Choroid plexus epithelial cell (primary cell): Measurements from ENCODE around the gene EYS.

Experiments used
- DNase-seq: peaks from one replicate; pipeline ENCODE4 v3.0.0-alpha.2; 2010; ENCODE audit warnings: low read depth
- H3K4me3 ChIP-seq: 2 replicates; pipeline ENCODE4 v1.5.1; 2011; ENCODE audit warnings: low read depth, mild to moderate bottlenecking, control low read depth, low read length, moderate library complexity
- CTCF ChIP-seq: conservative IDR thresholded peaks from 2 replicates; pipeline ENCODE4 v1.5.1; 2011; ENCODE audit warnings: low read depth, mild to moderate bottlenecking, control low read depth, inconsistent platforms, low read length, moderate library complexity

EYS gene

GRCh38 chr6:63706630-63707029, 2000.4 kb downstream of the EYS start:
- DNase-seq: no peak
- H3K4me3 ChIP-seq: no peak overlapping the region
- no peak for TF ChIP-seq CTCF

DNA sequence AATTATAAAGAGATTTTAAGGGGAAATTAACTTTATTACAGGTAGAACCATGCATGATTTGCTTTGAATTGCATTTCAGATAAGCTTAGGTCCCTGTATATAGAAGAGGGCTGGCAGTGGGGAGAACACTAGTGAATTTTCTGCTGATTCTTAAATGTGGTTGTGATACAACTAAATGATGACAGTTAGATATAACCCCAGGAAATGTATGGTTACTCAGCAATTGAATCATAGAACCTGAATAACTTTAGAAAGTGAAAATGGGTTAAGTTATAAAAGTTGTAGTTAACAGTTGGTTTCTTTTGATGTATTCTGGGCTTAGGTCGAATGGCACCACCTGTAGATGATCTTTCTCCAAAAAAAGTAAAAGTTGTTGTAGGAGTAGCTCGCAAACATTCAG, 2001.3 kb downstream of the EYS start:
- no peak for TF ChIP-seq CTCF
- no peak overlapping the region for H3K4me3 ChIP-seq
- DNase-seq: no peak

DNA sequence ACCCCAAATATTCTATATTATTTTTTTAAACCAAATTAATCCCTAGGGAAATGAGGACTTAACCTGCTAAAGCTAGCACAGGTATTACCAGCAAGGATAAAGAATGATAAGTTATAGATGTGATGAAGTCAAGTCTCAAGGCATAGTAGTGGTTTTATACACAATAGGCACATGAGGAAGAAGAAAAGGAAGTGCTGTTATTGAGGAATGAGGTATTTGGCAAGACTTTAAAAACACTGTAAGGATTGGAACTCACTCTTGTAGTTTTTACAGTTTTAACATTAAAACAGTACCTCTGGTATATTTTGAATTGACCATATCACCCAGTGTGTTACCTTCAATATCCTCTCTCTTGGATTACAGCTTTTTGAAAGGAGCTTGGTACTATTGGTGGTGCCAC, 2016.8 kb downstream of the EYS start:
- no peak for TF ChIP-seq CTCF
- H3K4me3 ChIP-seq: no peak overlapping the region
- DNase-seq: peak; percentile 5

GRCh38 chr6:63689421-63689820, 2017.6 kb downstream of the EYS start:
- no peak overlapping the region for H3K4me3 ChIP-seq
- TF ChIP-seq CTCF: peak; percentile 16
- DNase-seq: peak; percentile 11

DNA sequence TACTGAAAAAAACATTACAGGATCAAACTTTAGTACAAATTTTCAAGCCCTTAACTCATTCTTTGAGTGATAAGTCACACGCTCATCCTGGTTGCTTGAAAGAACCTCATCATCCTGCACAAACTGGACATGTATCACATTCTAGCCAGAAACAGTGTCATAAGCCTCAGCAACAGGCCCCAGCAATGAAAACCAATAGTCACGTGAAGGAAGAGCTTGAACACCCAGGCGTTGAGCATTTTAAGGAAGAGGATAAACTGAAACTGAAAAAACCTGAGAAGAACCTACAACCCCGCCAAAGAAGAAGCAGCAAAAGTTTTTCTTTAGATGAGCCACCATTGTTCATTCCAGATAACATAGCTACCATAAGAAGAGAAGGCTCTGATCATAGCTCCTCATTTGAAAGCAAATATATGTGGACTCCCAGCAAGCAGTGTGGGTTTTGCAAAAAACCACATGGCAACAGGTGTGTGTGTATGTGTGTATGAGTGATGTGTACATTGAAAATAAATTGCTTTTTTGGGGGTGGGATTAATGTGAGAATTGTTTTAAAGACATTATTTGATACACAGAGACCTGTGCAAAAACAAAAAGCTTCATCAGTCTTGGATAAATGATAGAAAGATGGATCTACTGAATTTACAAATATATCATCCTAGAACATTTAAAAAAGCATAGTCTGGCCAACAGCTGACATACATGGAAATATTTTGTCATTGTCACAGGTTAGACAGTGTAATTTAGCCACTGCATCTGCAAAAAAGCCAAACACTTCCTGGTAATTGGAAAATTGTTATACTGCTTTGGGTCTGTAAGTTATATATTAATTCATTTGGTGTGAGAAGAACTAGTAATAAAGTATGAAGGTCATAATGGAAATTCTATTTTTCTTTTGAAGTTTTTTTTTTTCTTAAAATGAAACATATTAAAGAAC, 2021.3 kb downstream of the EYS start:
- DNase-seq: no peak
- no peak for TF ChIP-seq CTCF
- H3K4me3 ChIP-seq: no peak overlapping the region

GRCh38 chr6:63683071-63683603, 2023.9 kb downstream of the EYS start:
- no peak for TF ChIP-seq CTCF
- no peak for DNase-seq
- H3K4me3 ChIP-seq: no peak overlapping the region
